ENCODE measurements around the gene SMAD5. TPM values are rescaled to one million over a fixed set of nuclear protein-coding genes. Genes with fewer than 3 reads are reported as not detected.

The SMAD5 gene
- total RNA-seq, 1 experiment from 2014 or later = 69.3 TPM

GRCh38 chr5:136086783-136087566, 45.7 kb upstream of the SMAD5 start:
- Histone ChIP-seq H2AK5ac (ENCODE audit: insufficient read length, low read length) (no peak overlapping the region), H3K4me1 (ENCODE audit: insufficient read depth, low read length) (no peaks in the 10 kb centered on the region), H3K27me3 (ENCODE audit: insufficient read depth, low read length) (no peaks in the 10 kb centered on the region), H3T11ph (ENCODE audit: low read length) (no peak overlapping the region), H3K18ac (ENCODE audit: insufficient read length, low read depth, low read length) (no peak overlapping the region), H3K4ac (ENCODE audit: low read depth, low read length) (no peak overlapping the region), H2AFZ (ENCODE audit: low read length) (no peak overlapping the region), H3K14ac (ENCODE audit: insufficient read depth, low read length) (no peak overlapping the region), H3K9me3 (ENCODE audit: control insufficient read depth, low read depth, low read length) (no peaks in the 10 kb centered on the region), H3K23me2 (ENCODE audit: insufficient read length, low read depth, low read length, poor library complexity, severe bottlenecking) (no peaks in the 10 kb centered on the region), H3K4me2 (ENCODE audit: insufficient read depth, insufficient read length, low read length) (no peak overlapping the region), H4K20me1 (ENCODE audit: control insufficient read depth, insufficient read depth, insufficient read length) (no peaks in the 10 kb centered on the region), H3K79me2 (ENCODE audit: insufficient read depth, low read length) (no peaks in the 10 kb centered on the region), H2BK12ac (ENCODE audit: insufficient read length, low read depth, low read length) (no peak overlapping the region), H3K79me1 (ENCODE audit: insufficient read depth, low read depth, low read length, poor library complexity, severe bottlenecking) (no peaks in the 10 kb centered on the region), H4K91ac (ENCODE audit: insufficient read length, low read depth, low read length) (no peak overlapping the region), H2BK120ac (ENCODE audit: low read depth, low read length, poor library complexity, severe bottlenecking) (no peak overlapping the region), H4K8ac (replicated peaks; ENCODE audit: insufficient read length, low read depth, low read length) (no peak overlapping the region), H2BK20ac (ENCODE audit: low read depth, low read length, poor library complexity, severe bottlenecking) (no peak overlapping the region), H3K56ac (ENCODE audit: insufficient read length, low read depth, low read length) (no peak overlapping the region), H3K9ac (ENCODE audit: extremely low read depth, insufficient read length, low read length) (no peak overlapping the region), H3K27ac (ENCODE audit: insufficient read length, low read depth, low read length) (no peak overlapping the region), H4K5ac (ENCODE audit: insufficient read length, low read depth, low read length) (no peak overlapping the region), H2BK15ac (ENCODE audit: low read depth, low read length) (no peak overlapping the region), H3K23ac (ENCODE audit: insufficient read length, low read depth, low read length) (no peak overlapping the region), H2BK5ac (ENCODE audit: insufficient read length, low read length) (no peak overlapping the region)
- no peak overlapping the region for H3K27ac Mint-ChIP-seq
- H3K36me3 Mint-ChIP-seq (ENCODE audit: insufficient read depth in 1 of 3, low read depth in 3 of 3) = no peaks in the 10 kb centered on the region
- no peak for TF ChIP-seq CTCF (conservative IDR thresholded peaks at IDR 0.05)
- H3K27me3 Mint-ChIP-seq (ENCODE audit: low read depth) = peaks cover 4% of the 10 kb centered on the region
- peaks cover 5 to 6% of the 10 kb centered on the region in 2 experiments; a peak in 3 of 4 replicates for H3K4me1 Mint-ChIP-seq
- no peak overlapping the region for H3K4me3 Mint-ChIP-seq
- no peaks in the 10 kb centered on the region for H3K9me3 Mint-ChIP-seq
- no peak for DNase-seq
- no CpG with 5 or more reads among the region's 5 CpGs for WGBS (ENCODE audit: extremely low coverage, insufficient read length, low lambda C conversion rate)

All from H9 (cell line).